Right renal cortex interstitium (tissue), 3 donors: ENCODE results near the gene TNFRSF19. TPM values are rescaled to one million over a fixed set of nuclear protein-coding genes. Genes with fewer than 3 reads are reported as not detected.
"Not testable (repeated sequence)": the region's sequence is repeated elsewhere in the genome, so short reads cannot be mapped to it uniquely, and the experiment has no call there.

ENCODE experiments used
- DNase-seq, 3 donors: peaks; one replicate each; pipeline ENCODE4 v3.0.0-alpha.2; 2013; ENCODE audit warnings: low read depth in 3 of 3, low spot score in 2 of 3
- polyA plus RNA-seq, 3 donors: library from polyadenylated mRNA; unstranded; fragments of 120-200 nt; gene quantifications; one replicate each; pipeline ENCODE4 v1.2.1, GENCODE V29; 2013; ENCODE audit not compliant: insufficient read length in 3 of 3

The TNFRSF19 gene
- polyA plus RNA-seq, result 10 to 100 TPM; 50.3 to 55.2 (median 55.0) TPM

GRCh38 chr13:23570099-23570920 lies at the start of gene TNFRSF19:
Gene TNFRSF19, plus strand, starts transcription at chr13:23570412. Its CDS starts 19,772 bp downstream, at chr13:23590184.
- DNase-seq, result no peak

GRCh38 chr13:23529926-23530325 lies 40.3 kb upstream of the TNFRSF19 start:
- not testable (repeated sequence) for DNase-seq

- no peak for DNase-seq
These were observed 38.8 kb upstream of the TNFRSF19 start for GRCh38 chr13:23531446-23531845.

- no peak for DNase-seq
These were observed 36.1 kb upstream of the TNFRSF19 start for GRCh38 chr13:23534090-23534489.

GRCh38 chr13:23541221-23541824 lies 28.9 kb upstream of the TNFRSF19 start:
- no peak for DNase-seq

GRCh38 chr13:23544668-23545067 lies 25.5 kb upstream of the TNFRSF19 start:
- DNase-seq, result no peak

GRCh38 chr13:23547000-23547590 lies 23.1 kb upstream of the TNFRSF19 start:
- no peak for DNase-seq

GRCh38 chr13:23549724-23550123 lies 20.5 kb upstream of the TNFRSF19 start:
- no peak for DNase-seq

- no peak for DNase-seq
These were observed 20.0 kb upstream of the TNFRSF19 start for GRCh38 chr13:23550163-23550562.

- DNase-seq, result no peak
These were observed 18.8 kb upstream of the TNFRSF19 start for GRCh38 chr13:23551213-23552008.

- no peak for DNase-seq
These were observed 18.0 kb upstream of the TNFRSF19 start for GRCh38 chr13:23552171-23552570.

GRCh38 chr13:23552661-23553060 lies 17.6 kb upstream of the TNFRSF19 start:
- DNase-seq, result no peak

- no peak for DNase-seq
These were observed 16.2 kb upstream of the TNFRSF19 start for GRCh38 chr13:23554000-23554399.

- DNase-seq, result no peak
These were observed 13.2 kb upstream of the TNFRSF19 start for GRCh38 chr13:23557043-23557442.

- no peak for DNase-seq
These were observed 12.5 kb upstream of the TNFRSF19 start for GRCh38 chr13:23557733-23558132.

- DNase-seq, result no peak
These were observed 11.3 kb upstream of the TNFRSF19 start for GRCh38 chr13:23558675-23559536.

- DNase-seq, result no peak
These were observed 9.6 kb upstream of the TNFRSF19 start for GRCh38 chr13:23560571-23561089.

- DNase-seq, result no peak
These were observed 9.0 kb upstream of the TNFRSF19 start for GRCh38 chr13:23561261-23561660.

- no peak for DNase-seq
These were observed 6.9 kb upstream of the TNFRSF19 start for GRCh38 chr13:23563085-23563845.
